Stimulated activated memory B cell treated with anti-CD40 and anti-IgM and Interleukin-4, amounts not matched to agents 10 μg/mL and 1 μg/mL and 100 μg/mL, for 72 hours (primary cell): ENCODE measurements around the gene ENGASE.
A peak's percentile ranks its signal among the peaks of the same experiment; 100 is the strongest.
"Not testable (repeated sequence)": the region's sequence is repeated elsewhere in the genome, so short reads cannot be mapped to it uniquely, and the experiment has no call there.

Experiments used
- ATAC-seq: fragments of 150-1000 bp; cut with Tn5 transposase; 2 replicates; pipeline ENCODE4 v1.10.0; 2021
- H3K27ac Mint-ChIP-seq: one replicate; pipeline ENCODE4 v1.8.0; 2022; ENCODE audit warnings: mild to moderate bottlenecking, mixed read lengths
- H3K27me3 Mint-ChIP-seq: one replicate; pipeline ENCODE4 v1.8.0; 2022; ENCODE audit warnings: mixed read lengths
- H3K36me3 Mint-ChIP-seq: one replicate; pipeline ENCODE4 v1.8.0; 2022; ENCODE audit warnings: mixed read lengths
- H3K4me1 Mint-ChIP-seq: one replicate; pipeline ENCODE4 v1.8.0; 2022; ENCODE audit warnings: mixed read lengths
- H3K4me3 Mint-ChIP-seq: one replicate; pipeline ENCODE4 v1.8.0; 2022; ENCODE audit warnings: mild to moderate bottlenecking, moderate library complexity, mixed read lengths
- H3K9me3 Mint-ChIP-seq: one replicate; pipeline ENCODE4 v1.8.0; 2022; ENCODE audit warnings: mixed read lengths

The ENGASE gene

DNA sequence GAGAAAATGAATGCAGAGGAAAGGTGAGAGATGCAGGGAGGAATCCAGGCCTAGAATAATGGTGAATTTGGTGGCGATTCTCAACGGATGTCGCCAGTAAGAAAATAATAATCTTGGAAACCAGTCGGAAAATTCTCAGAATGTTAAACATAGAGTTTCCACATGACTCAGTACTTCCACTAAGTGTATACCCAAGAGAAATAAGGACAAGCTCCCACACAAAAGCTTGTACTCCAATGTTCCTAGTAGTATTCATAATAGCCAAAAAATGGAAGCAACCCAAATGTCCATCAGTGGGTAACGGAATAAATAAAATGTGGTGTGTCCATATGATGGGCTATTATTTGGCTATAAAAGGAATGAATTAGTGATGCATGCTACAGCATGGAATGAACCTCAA is 19.4 kb upstream of the ENGASE start:
- no peaks in the 10 kb centered on the region for H3K36me3 Mint-ChIP-seq

DNA sequence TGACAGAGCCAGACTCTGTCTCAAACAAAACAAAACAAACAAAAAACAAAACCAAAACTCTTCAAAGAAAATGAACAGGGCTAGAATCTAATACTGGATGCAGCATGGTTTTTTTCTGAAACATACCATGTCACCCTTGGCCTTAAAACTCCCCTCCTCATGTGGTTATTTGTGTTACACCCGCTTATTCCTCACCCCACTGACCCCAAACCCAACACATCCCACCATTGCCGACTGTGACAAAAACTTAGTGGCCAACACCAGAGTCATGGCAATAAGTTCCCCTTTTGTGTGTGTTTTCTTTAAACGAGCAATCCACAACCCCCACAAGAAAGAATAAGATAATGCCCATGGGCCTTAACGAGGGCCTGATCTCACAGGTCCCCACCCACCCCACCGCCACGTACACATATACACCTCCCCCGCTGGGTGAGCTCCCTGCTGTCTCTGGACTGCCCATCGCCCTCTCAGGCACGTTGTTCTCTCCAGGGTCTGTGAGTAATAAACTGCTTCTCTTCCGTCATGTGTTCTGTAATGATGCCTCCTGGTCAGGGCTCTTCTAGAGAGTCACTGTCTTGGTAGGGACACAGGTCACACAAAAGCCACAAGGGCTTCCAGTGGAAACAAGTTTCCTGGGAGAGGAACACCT is 16.8 kb upstream of the ENGASE start:
- no peak for ATAC-seq
- peaks cover 15% of the 10 kb centered on the region for H3K9me3 Mint-ChIP-seq
- peaks cover 6% of the 10 kb centered on the region for H3K4me1 Mint-ChIP-seq
- H3K36me3 Mint-ChIP-seq, result no peaks in the 10 kb centered on the region
- peaks cover 54% of the 10 kb centered on the region for H3K27me3 Mint-ChIP-seq
- no peak overlapping the region for H3K4me3 Mint-ChIP-seq
- no peak overlapping the region for H3K27ac Mint-ChIP-seq

More for the DNA sequence above, 19.4 kb upstream of the ENGASE start:
- no peak overlapping the region for H3K4me3 Mint-ChIP-seq
- ATAC-seq, result no peak
- H3K9me3 Mint-ChIP-seq, result peaks cover 15% of the 10 kb centered on the region
- H3K27me3 Mint-ChIP-seq, result peaks cover 75% of the 10 kb centered on the region
- peaks cover 6% of the 10 kb centered on the region for H3K4me1 Mint-ChIP-seq
- no peak overlapping the region for H3K27ac Mint-ChIP-seq

DNA sequence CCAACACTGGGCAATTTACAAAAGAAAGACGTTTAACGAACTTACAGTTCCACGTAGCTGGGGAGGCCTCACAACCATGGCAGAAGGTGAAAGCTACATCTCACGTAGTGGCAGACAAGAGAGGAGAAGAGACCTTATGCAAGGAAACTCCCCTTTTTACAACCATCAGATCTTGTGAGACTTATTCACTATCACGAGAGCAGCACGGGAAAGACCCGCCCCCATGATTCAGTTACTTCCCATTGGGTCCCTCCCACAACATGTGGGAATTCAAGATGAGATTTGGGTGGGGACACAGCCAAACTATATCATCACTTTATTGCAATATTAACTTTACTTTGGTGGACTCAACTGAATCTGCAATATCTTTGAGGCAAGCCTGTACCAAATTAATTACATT is 11.9 kb upstream of the ENGASE start:
- no peak overlapping the region for H3K27ac Mint-ChIP-seq

DNA sequence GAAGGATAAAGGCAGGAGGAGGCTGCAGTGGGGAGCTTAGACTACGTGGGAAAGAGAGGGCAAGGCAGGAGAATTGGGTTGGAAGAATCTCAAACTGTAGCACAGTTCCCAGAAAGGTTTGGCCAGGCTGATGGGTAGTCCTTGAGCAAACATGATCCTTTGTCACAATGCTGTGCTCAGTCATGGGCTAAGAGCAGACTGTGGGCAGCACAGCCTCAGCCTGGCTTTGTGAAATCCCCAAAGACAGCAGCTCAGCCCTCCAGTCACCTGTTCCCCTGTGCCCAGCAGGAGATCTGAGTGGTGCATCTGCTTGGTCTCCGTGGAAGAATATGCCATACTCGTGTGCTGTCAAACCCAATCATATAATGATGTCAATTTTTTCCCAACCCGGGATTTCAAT is 10.6 kb upstream of the ENGASE start:
- H3K9me3 Mint-ChIP-seq, result no peaks in the 10 kb centered on the region

More for the DNA sequence above, 11.9 kb upstream of the ENGASE start:
- Mint-ChIP-seq H3K4me1 (peaks cover 12% of the 10 kb centered on the region), H3K36me3 (no peaks in the 10 kb centered on the region), H3K27me3 (peaks cover 14% of the 10 kb centered on the region), H3K9me3 (peaks cover 5% of the 10 kb centered on the region), H3K4me3 (no peak overlapping the region)
- ATAC-seq, result no peak

DNA sequence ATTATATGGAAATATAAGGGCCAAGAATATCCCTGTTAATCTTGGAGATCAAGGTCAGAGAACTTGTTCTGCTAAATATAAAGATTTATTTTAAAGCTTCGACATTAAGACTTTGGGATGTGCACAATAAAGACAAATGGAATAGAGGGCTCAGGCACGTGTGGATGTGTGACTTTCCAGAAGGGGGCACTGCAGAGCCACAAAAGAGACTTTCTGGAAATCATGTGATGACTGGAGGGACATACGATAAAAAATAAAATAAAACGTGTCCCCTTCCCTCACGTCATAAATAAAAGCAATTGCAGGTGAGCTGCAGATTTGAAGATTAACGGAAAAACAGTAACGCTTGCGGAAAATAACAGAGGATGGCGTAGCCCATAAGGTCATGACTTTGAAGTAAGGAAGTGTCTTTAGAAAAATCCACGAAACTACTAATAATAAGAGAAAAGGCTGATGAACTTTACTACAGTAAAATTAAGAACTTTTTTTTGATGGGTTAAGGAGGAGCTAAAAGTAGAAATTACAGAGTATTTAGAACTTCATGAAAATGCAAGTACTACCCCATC is 9.4 kb upstream of the ENGASE start:
- peaks cover 6% of the 10 kb centered on the region for H3K4me1 Mint-ChIP-seq
- H3K27ac Mint-ChIP-seq, result no peak overlapping the region
- H3K4me3 Mint-ChIP-seq, result no peak overlapping the region
- H3K9me3 Mint-ChIP-seq, result no peaks in the 10 kb centered on the region
- H3K27me3 Mint-ChIP-seq, result no peaks in the 10 kb centered on the region
- no peak for ATAC-seq
- no peaks in the 10 kb centered on the region for H3K36me3 Mint-ChIP-seq

More for the DNA sequence above, 10.6 kb upstream of the ENGASE start:
- no peak for ATAC-seq
- H3K36me3 Mint-ChIP-seq, result no peaks in the 10 kb centered on the region
- no peak overlapping the region for H3K4me3 Mint-ChIP-seq
- H3K4me1 Mint-ChIP-seq, result peaks cover 6% of the 10 kb centered on the region
- peaks cover under 1% of the 10 kb centered on the region for H3K27me3 Mint-ChIP-seq
- no peak overlapping the region for H3K27ac Mint-ChIP-seq

DNA sequence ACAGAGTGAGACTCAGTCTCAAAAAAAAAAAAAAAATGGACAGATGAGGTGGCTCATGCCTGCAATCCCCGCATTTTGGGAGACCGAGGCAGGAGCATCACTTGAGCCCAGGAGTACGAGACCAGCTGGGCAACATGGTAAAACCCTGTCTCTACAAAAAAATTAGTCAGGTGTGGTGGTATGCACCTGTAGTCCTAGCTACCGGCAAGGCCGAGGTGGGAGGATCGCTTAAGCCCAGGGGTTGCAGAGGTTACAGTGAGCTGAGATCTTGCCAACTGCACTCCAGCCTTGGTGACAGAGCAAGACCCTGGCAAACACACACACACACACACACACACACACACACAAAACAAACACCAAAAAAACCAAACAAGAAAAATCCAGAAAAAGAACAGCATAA is 7.7 kb upstream of the ENGASE start:
- Mint-ChIP-seq H3K27me3 (no peaks in the 10 kb centered on the region), H3K27ac (no peak overlapping the region), H3K9me3 (no peaks in the 10 kb centered on the region), H3K4me3 (no peak overlapping the region), H3K36me3 (no peaks in the 10 kb centered on the region), H3K4me1 (peaks cover 6% of the 10 kb centered on the region)
- no peak for ATAC-seq

DNA sequence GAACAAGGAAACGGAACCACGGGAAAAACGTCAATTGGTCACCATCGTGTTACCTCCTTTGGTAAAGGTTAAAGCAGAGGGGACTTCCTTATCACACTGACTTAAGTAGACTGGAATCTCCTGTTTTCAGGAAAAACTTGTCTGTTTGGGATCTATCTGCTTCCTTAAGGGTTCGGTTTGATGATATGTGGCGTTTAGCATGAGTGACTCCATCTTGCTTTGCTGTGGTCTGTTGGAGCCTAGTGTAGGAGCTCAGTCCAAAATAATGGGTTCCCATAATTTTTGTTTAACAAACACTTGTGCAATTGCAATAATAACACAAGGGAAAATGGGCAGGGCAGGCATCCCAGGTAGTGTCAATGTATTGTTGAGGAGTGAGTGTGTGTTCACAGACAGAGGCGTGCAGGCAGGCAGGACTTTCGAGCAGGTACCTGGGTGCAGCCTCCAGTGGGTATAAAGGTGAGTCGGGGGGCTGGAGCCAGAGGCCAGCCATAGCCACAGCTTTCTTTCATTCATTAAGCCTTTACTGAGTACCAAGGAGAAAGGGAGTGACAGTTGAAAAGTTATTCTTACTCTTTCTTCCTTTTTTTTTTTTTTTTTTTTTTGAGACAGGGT is 4.3 kb upstream of the ENGASE start:
- no peaks in the 10 kb centered on the region for H3K27me3 Mint-ChIP-seq
- H3K27ac Mint-ChIP-seq, result no peak overlapping the region
- no peaks in the 10 kb centered on the region for H3K9me3 Mint-ChIP-seq
- H3K36me3 Mint-ChIP-seq, result no peaks in the 10 kb centered on the region
- peaks cover 9% of the 10 kb centered on the region for H3K4me1 Mint-ChIP-seq
- ATAC-seq, result no peak
- H3K4me3 Mint-ChIP-seq, result no peak overlapping the region

DNA sequence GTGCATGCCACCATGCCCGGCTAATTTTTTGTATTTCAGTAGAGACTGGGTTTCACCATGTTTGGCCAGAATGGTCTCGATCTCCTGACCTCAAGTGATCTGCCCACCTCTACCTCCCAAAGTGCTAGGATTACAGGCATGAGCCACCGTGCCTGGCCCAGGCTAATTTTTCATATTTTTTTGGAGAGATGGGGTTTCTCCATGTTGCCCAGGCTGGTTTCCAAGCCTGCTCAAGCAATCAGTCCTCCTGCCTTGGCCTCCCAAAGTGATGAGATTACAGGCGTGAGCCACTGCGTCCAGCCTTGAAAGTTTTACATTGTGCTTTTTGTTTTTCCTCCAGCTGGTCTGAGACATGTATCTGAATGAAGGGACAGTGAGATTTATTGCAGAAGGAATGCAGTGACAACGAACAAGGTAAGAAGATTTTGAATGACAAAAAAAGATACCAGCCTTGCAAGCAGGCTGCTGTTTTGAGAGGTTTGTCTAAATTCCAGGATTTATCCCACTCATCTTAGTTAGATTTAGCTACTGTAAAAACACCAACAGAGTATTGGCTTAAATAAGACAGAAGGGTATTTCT is 3.4 kb upstream of the ENGASE start:
- Mint-ChIP-seq H3K4me3 (no peak overlapping the region), H3K27me3 (no peaks in the 10 kb centered on the region), H3K9me3 (no peaks in the 10 kb centered on the region), H3K27ac (no peak overlapping the region), H3K36me3 (no peaks in the 10 kb centered on the region), H3K4me1 (peaks cover 17% of the 10 kb centered on the region)
- ATAC-seq, result no peak

DNA sequence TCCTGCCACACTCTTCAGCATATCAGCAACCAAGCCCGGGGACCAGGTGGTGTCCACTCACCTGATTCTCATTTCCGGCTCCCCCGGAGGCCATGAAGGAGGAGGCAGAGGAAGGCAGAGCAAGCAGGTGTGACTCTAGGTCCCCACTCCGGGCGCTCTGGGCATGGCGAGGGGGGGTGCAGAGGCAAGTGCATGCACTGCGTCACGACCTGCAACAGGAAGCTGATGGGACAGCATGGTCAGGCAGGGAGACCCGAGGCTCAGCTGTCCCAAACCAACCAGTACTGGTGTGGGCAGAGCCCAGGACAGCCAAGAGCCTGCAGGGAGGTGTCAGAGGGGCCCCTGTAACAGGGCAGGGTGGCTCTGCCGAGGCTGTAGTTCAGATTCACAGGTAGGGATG is 2.1 kb upstream of the ENGASE start:
- Mint-ChIP-seq H3K9me3 (no peaks in the 10 kb centered on the region), H3K4me3 (no peak overlapping the region), H3K4me1 (peaks cover 18% of the 10 kb centered on the region), H3K36me3 (no peaks in the 10 kb centered on the region), H3K27me3 (no peaks in the 10 kb centered on the region), H3K27ac (no peak overlapping the region)
- no peak for ATAC-seq

DNA sequence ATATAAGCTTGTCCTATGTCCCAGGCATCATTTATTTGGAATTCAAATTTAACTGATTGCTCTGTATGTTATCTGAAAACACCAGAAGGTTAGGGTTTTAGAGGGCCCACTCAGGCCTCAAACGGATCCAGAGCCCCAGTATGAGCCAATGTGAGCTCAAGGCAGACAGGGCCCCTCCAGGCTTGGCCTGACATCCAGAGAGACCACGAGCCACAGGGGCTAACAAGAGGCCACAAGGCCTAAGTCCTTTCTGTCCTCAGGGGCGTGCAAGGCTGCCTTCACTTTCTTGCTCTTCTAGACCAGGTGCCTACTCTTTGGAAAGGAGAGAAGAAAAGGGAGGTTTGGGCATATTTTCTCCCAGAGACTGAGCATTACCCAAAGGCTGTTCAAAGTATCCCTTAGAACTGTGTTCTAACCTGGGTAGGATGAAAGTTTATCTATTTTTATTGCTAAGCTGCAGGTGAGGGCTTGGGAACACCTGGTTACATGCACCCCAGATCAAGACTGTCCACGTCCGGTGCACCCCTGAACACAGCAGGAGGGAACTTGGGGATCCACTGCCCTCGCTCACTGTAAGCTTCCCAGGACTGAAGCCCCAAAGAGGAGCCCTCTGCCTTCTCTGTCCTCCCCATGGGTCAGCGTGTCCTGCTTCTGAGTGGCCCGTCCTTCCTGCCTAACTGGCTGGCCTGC is 1.5 kb upstream of the ENGASE start:
- Mint-ChIP-seq H3K9me3 (no peaks in the 10 kb centered on the region), H3K4me3 (no peak overlapping the region), H3K36me3 (no peaks in the 10 kb centered on the region), H3K27me3 (no peaks in the 10 kb centered on the region), H3K27ac (no peak overlapping the region), H3K4me1 (peaks cover 18% of the 10 kb centered on the region)
- ATAC-seq, result no peak

DNA sequence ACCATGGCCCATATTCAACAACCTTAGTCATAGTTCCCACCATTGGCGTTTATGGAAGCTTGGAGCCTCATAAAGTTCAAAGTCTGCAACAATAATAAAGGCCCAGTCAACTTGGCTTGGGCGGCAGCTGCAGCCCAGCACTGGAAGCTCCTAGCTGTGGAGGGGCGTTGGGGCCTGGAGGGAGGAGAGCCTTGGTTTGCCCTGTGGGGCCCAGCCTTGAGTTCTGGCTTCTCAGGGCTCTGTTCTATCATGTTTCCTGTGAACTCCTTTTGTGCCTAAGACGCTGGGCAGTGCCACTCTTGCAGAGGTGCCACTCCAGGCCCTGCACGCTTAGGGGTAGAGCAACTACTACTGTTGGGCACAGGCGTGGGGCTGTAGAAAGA is 927 bp upstream of the ENGASE start:
- H3K27ac Mint-ChIP-seq, result no peak overlapping the region
- H3K36me3 Mint-ChIP-seq, result peaks cover 5% of the 10 kb centered on the region
- H3K27me3 Mint-ChIP-seq, result no peaks in the 10 kb centered on the region
- no peak for ATAC-seq
- no peaks in the 10 kb centered on the region for H3K9me3 Mint-ChIP-seq
- H3K4me3 Mint-ChIP-seq, result no peak overlapping the region
- peaks cover 18% of the 10 kb centered on the region for H3K4me1 Mint-ChIP-seq

DNA sequence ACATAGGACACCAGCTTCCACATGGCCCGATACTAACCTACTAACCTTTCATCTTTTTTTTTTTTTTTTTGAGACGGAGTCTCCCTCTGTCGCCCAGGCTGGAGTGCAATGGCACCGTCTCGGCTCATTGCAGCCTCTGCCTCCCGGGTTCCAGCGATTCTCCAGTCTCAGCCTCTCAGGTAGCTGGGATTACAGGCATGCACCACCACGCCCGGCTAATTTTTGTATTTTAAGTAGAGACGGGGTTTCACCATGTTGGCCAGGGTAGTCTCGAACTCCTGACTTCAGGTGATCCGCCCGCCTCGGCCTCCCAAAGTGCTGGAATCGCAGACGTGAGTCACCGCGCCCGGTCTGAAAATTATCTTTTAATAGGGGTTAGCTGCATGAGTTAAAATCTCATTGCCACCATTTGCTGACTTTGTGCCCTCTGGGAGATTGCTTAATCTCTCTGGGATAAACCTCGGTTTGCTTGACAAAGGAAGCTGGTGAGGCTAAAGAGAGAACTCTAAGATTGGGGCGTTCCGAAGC is 439 bp upstream of the ENGASE start:
- H3K27ac Mint-ChIP-seq, result peak overlapping the region; percentile 72

DNA sequence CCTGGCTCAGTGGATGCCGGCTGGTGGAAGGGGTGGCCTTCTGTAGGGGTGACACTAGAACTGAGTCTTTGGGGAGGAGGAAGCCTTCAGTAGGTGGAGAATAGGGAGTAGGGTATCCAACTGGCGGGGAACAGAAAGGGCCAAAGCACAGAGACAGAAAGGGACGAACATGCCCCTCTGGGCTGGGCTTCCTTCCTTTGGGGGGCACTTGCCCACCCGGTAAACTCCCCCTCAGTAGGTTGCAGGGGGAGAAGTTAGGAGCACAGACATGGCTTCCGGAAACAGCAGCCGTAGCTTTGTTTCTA is 774 bp downstream of the ENGASE start:
- peak overlapping the region; percentile 86 for H3K4me3 Mint-ChIP-seq
- H3K9me3 Mint-ChIP-seq, result no peaks in the 10 kb centered on the region
- H3K36me3 Mint-ChIP-seq, result peaks cover 21% of the 10 kb centered on the region
- no peaks in the 10 kb centered on the region for H3K27me3 Mint-ChIP-seq
- H3K27ac Mint-ChIP-seq, result peak overlapping the region; percentile 72
- peaks cover 18% of the 10 kb centered on the region for H3K4me1 Mint-ChIP-seq
- peak; percentile 39 for ATAC-seq

More for the DNA sequence above, 439 bp upstream of the ENGASE start:
- H3K9me3 Mint-ChIP-seq, ATAC-seq, H3K27me3 Mint-ChIP-seq, H3K36me3 Mint-ChIP-seq: not testable (repeated sequence)
- Mint-ChIP-seq H3K4me3 (peak overlapping the region; percentile 78), H3K4me1 (peaks cover 18% of the 10 kb centered on the region)

DNA sequence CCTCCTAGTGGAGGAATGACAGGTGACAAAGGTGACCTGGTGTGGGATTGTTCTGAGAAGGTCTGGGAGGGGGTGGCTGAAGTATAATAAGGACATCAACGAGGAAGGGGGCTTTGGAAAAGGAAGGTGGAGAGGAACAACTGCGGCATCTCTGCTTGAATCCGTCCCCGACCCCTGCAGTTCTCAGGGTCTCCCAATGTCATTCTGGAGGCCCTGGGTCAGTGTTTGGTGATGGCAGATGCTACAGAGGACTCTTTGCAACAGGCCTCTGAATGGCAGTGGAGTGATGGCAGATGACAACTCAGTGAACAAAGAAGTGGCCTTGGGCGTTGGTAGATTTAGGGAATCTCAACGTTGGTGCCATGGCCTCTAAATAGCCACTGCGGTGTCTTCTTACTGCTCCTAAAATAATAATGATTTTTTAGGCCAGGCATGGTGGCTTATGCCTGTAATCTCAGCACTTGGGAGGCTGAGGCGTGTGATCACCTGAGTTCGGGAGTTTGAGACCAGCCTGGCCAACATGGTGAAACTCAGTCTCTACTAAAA is 1.3 kb downstream of the ENGASE start:
- Mint-ChIP-seq H3K36me3 (peaks cover 27% of the 10 kb centered on the region), H3K4me3 (peak overlapping the region; percentile 86), H3K4me1 (peaks cover 23% of the 10 kb centered on the region), H3K27ac (peak overlapping the region; percentile 72), H3K27me3 (no peaks in the 10 kb centered on the region), H3K9me3 (no peaks in the 10 kb centered on the region)
- no peak for ATAC-seq

DNA sequence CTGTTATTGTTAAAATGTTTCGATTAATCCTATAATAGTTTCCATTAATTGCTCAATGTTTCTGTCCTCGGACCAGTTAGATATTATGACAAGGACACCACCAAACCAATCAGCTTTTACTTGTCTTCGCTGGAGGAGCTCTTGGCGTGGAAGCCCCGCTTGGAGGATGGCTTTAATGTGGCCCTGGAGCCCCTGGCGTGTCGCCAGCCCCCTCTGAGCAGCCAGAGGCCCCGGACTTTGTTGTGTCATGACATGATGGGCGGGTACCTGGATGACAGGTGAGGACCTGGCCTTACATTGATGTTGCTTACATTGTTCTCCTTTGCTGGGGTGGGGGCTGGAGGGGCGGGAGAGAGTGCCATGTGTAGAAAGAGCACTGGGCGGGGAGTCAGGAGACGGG is 3.0 kb downstream of the ENGASE start:
- Mint-ChIP-seq H3K4me1 (peaks cover 28% of the 10 kb centered on the region), H3K9me3 (no peaks in the 10 kb centered on the region), H3K27ac (no peak overlapping the region), H3K4me3 (no peak overlapping the region), H3K27me3 (no peaks in the 10 kb centered on the region), H3K36me3 (peaks cover 38% of the 10 kb centered on the region)
- no peak for ATAC-seq
